ENCODE results near the gene RPTOR. TPM values are rescaled to one million over a fixed set of nuclear protein-coding genes. Genes with fewer than 3 reads are reported as not detected.

The RPTOR gene
- total RNA-seq, 2 experiments from 2014 or later: 48.1 to 87.8 TPM

Small RNA genes within 50 kb of the gene (small RNA-seq; reads per million reads assigned to genes)
- gene AC120024.2 (not detected), gene AC120024.3 (not detected)

Other genes starting within 250 kb of the RPTOR start
- 19.2 and 22.4 TPM in 2 replicates for gene ENDOV, start 129.7 kb upstream of the RPTOR start, total RNA-seq (2014; rRNA removed; shearing (Covaris generic))
- gene ENDOV, start 129.7 kb upstream of the RPTOR start, total RNA-seq (2022): 33.1 and 39.4 TPM in 2 replicates
- gene NPTX1, start 68.2 kb upstream of the RPTOR start, total RNA-seq (2014; rRNA removed; shearing (Covaris generic)): 0.22 TPM in 1 of 2 replicates, not detected in the other
- not detected in 2 replicates for gene NPTX1, start 68.2 kb upstream of the RPTOR start, total RNA-seq (2022)

Measured in OCI-LY7 (cell line).